Heart right ventricle (tissue), 16 donors: ENCODE measurements around the gene ROR2. TPM values are rescaled to one million over a fixed set of nuclear protein-coding genes. Genes with fewer than 3 reads are reported as not detected.

Source experiments
- ATAC-seq, 8 donors: fragments of 200-7000 bp; cut with Tn5 transposase; one replicate each; pipeline ENCODE4 v1.9.1; 2020; ENCODE audit warnings: mild to moderate bottlenecking in 8 of 8, moderate library complexity in 8 of 8, moderate number of reproducible peaks in 1 of 8
- DNase-seq, 2 donors: peaks; one replicate each; pipeline ENCODE4 v3.0.0-alpha.2; 2020
- H3K27ac ChIP-seq, 10 donors: fragments of 200-600 bp; sonication (generic) in 2 of 10; one replicate each; pipeline versions ENCODE4 v1.5.0 to v1.8.0; 2020 to 2022; ENCODE audit warnings: mild to moderate bottlenecking in 3 of 10
- H3K27me3 ChIP-seq, 7 donors: fragments of 200-600 bp; one replicate each; pipeline ENCODE4 v1.8.0; 2021 to 2022; ENCODE audit warnings: mild to moderate bottlenecking in 2 of 7
- H3K36me3 ChIP-seq, 9 donors: fragments of 200-600 bp; sonication (generic) in 1 of 9; one replicate each; pipeline versions ENCODE4 v1.5.0 to v1.8.0; 2020 to 2022; ENCODE audit warnings: mild to moderate bottlenecking in 2 of 9
- H3K4me1 ChIP-seq, 9 donors: fragments of 200-600 bp; sonication (generic) in 1 of 9; one replicate each; pipeline versions ENCODE4 v1.5.0 to v1.8.0; 2020 to 2022; ENCODE audit warnings: mild to moderate bottlenecking in 4 of 9
- H3K4me3 ChIP-seq, 10 donors: fragments of 200-600 bp; sonication (generic) in 2 of 10; one replicate each; pipeline versions ENCODE4 v1.5.0 to v1.8.0; 2020 to 2022; ENCODE audit warnings: mild to moderate bottlenecking in 7 of 10, moderate library complexity in 2 of 10
- H3K9me3 ChIP-seq, 11 donors: fragments of 200-600 bp in 10 of 11; sonication (generic) in 2 of 11; one replicate each; pipeline versions ENCODE4 v1.5.0 to v1.8.0; 2013 to 2022; ENCODE audit warnings: mild to moderate bottlenecking in 2 of 11, control low read depth in 1 of 11, moderate library complexity in 1 of 11
- WGBS, 2 donors: extraction: QIAGEN DNeasy Blood & Tissue Kit; methylation state at CpG; one replicate each; pipeline ENCODE4 v1.1.7; 2013; ENCODE audit warnings: inconsistent platforms in 1 of 2; 5-methylcytosine and 5-hydroxymethylcytosine counted together
- intact Hi-C, 10 donors: fragments of 100-400 bp; cut with DNase I; formaldehyde crosslinking; loops; one replicate each; pipeline versions ENCODE4 v1.11.1 to v1.14.2; 2022
- polyA plus RNA-seq, 2 donors: library from polyadenylated mRNA; stranded (reverse); fragments of 200-250 nt; gene quantifications; one replicate each; pipeline ENCODE4 v1.2.3, GENCODE V29; 2013
- total RNA-seq, 10 donors: library from RNA; stranded (reverse); fragmentation: NEBNext Ultra II Directional in 3 of 10; extraction: Animal tissue kit (Norgen Biotek cat#: 25700) in 3 of 10; gene quantifications; one replicate each; pipeline versions ENCODE4 v1.2.1 to v1.2.4, GENCODE V29; 2021 to 2023
- TF ChIP-seq, protein P1 (sequence below), 9 donors: fragments of 200-600 bp; sonication (generic) in 2 of 9; IDR thresholded peaks; one replicate each; pipeline versions ENCODE4 v1.5.0 to v1.8.0; 2021 to 2022; ENCODE audit warnings: antibody characterized with exemption in 9 of 9, mild to moderate bottlenecking in 5 of 9, moderate library complexity in 1 of 9
- donor health status: Arrhythmogenic right ventricular cardiomyopathy.
- donor health status: ischemic (EF 13 %, LVEDD 7.1; RV severe dilation, severe dysfunction).
- donor health status: healthy with polysubstance abuse.
- donor health status: DM: no; HTN: yes; CAD: no.
- donor health status: DM: no; HTN: no; CAD: no.
- donor health status: ischemic (EF 25% LVEDD 6.9; RV normal size, moderate dysfunction).
- donor health status: ischemic (EF 25% LVEDD 5.7; RV mildly dilated, moderate dysfunction).
- donor health status: healthy.
- donor health status: DM: yes; HTN: yes; CAD: no.
- donor health status: Ischemic cardiomyopathy.
- donor health status: ischemic (EF 35%, LVEDD 5.7; RV mildly dilated, moderate dysfunction).
- donor health status: nonischemic (EF 11% LVEDD 7.7; RV severe dilation, severe dysfunction).
- donor health status: DM: yes; HTN: yes; CAD: no.
- donor health status: PGD.
- donor health status: ischemic (EF 29% LVEDD 5.4; RV normal size, mild dysfunction).
- donor health status: nonischemic (EF 23%, LVEDD 6.1; RV moderate dilation, normal function).

Gene ROR2
- total and polyA plus RNA-seq, 12 donors, result 0.11 to 1.4 (median 0.47) TPM

DNA sequence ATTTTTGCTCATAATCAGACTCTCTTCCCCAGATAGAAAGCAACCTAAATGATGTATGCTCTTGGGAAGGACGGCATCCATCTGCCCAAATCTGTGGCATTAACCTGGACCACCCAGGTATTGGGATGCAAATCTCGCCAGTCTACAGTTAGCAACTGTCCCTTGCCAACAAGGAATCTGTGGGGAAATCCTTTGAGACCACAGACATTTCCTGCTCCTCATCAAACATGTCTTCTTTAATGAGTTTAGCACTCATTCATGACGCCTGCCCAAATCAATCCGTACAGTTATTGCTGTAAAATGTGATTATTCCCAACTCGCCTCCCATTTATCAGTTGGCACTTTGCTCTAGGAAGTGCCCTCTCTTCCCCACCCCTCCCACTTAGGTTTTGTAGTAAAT is 7.8 kb downstream of the ROR2 start:
- ATAC-seq (no peak), DNase-seq (no peak)
- Histone ChIP-seq H3K27me3 (peaks cover 0 to 51% (median 14%) of the 10 kb centered on the region in 7 donors), H3K4me3 (no peak overlapping the region), H3K27ac (no peak overlapping the region), H3K9me3 (peaks cover 0 to 5% (median 0%) of the 10 kb centered on the region in 11 donors), H3K4me1 (peaks cover 0 to 7% (median 0%) of the 10 kb centered on the region in 9 donors), H3K36me3 (no peaks in the 10 kb centered on the region)
- TF ChIP-seq, protein P1, sequence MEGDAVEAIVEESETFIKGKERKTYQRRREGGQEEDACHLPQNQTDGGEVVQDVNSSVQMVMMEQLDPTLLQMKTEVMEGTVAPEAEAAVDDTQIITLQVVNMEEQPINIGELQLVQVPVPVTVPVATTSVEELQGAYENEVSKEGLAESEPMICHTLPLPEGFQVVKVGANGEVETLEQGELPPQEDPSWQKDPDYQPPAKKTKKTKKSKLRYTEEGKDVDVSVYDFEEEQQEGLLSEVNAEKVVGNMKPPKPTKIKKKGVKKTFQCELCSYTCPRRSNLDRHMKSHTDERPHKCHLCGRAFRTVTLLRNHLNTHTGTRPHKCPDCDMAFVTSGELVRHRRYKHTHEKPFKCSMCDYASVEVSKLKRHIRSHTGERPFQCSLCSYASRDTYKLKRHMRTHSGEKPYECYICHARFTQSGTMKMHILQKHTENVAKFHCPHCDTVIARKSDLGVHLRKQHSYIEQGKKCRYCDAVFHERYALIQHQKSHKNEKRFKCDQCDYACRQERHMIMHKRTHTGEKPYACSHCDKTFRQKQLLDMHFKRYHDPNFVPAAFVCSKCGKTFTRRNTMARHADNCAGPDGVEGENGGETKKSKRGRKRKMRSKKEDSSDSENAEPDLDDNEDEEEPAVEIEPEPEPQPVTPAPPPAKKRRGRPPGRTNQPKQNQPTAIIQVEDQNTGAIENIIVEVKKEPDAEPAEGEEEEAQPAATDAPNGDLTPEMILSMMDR (IDR thresholded peaks at IDR 0.05), result no peak
- WGBS, 2 donors, result 61 to 69% methylated on average over 5 of the region's 5 CpGs
- intact Hi-C loops, result loop anchor here in 2 of 10 donors (10.0 kb wide), 2 partner anchors 97 to 177 kb away; no protein-coding TSS in a partner anchor

DNA sequence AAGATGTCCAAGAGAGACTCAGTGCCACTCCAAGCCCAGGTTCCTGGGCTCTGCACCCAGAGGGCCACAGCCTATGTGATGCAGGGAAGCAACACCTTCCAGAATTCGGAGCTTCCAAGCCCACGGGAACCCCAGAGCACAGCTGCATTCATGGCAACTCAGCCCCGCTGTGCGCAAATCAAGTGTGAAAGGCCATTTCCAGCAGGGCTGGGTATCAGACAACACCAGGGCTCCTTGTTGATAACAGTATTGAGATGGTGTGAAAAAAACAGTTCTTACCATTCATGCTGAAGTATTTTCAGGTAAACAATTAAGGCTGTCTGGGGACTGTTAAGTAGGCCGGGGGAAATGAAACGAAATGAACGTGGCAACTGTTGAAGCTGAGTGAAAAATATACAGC is 10.1 kb downstream of the ROR2 start:
- Histone ChIP-seq H3K36me3 (no peaks in the 10 kb centered on the region), H3K9me3 (peaks cover 0 to 5% (median 0%) of the 10 kb centered on the region in 11 donors), H3K4me1 (peaks cover 0 to 1% (median 0%) of the 10 kb centered on the region in 9 donors), H3K4me3 (no peak overlapping the region), H3K27ac (no peak overlapping the region), H3K27me3 (peaks cover 0 to 32% (median 7%) of the 10 kb centered on the region in 7 donors)
- WGBS, 2 donors, result 76 to 82% methylated on average over 7 of the region's 7 CpGs
- DNase-seq, result no peak
- intact Hi-C loops, result loop anchor here in 2 of 10 donors (10.0 kb wide), 2 partner anchors 95 to 175 kb away; no protein-coding TSS in a partner anchor
- TF ChIP-seq, protein P1 (IDR thresholded peaks at IDR 0.05), result no peak
- ATAC-seq, result no peak

DNA sequence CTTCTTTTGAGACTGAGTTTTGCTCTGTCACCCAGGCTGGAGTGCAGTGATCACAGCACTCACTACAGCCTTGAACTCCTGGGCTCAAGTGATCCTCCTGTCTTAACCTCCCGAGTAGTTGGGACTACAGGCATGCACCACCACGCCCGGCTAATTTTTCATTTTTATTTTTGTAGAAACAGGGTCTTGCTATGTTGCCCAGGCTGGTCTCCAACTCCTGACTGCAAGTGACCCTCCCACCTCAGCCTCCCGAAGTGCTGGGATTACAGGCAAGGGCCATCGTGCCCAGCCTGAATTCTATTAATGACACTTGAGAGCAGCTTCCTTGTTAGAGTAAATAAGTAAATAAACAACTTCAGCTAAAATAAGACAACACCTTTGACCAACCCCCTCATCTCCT is 12.3 kb downstream of the ROR2 start:
- Histone ChIP-seq H3K27ac (no peak overlapping the region), H3K27me3 (peaks cover 0 to 11% (median under 1%) of the 10 kb centered on the region in 7 donors), H3K9me3 (peaks cover 0 to 6% (median 0%) of the 10 kb centered on the region in 11 donors), H3K4me3 (no peak overlapping the region), H3K4me1 (no peaks in the 10 kb centered on the region), H3K36me3 (no peaks in the 10 kb centered on the region)
- DNase-seq, result no peak
- intact Hi-C loops, result no loop called here
- WGBS, 2 donors, result 87 to 88% methylated on average over 5 of the region's 5 CpGs
- ATAC-seq, result no peak
- TF ChIP-seq, protein P1 (IDR thresholded peaks at IDR 0.05), result no peak

DNA sequence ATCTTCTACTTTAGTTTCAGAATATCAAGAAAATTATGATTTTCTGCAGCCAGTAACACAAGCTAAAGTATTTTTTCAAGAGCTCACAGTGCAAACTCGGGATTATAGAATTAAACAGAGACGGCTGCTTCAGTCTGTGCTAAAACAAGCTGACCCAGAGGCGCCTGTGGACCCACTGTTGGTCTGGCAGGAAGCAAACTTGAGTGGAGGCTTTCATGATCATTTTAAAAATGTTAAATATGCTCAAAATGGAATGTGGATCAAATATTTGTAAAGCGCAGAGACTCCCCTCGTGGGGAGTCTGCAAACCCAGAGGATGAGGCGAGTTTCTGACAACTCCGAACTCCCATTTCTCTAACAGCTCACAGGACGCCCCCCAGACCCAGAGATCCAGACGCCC is 13.0 kb downstream of the ROR2 start:
- DNase-seq (no peak), ATAC-seq (no peak)
- peaks cover 0 to 6% (median 0%) of the 10 kb centered on the region in 7 donors for H3K27me3 ChIP-seq
- H3K36me3 ChIP-seq, result no peaks in the 10 kb centered on the region
- peaks cover 0 to 9% (median 0%) of the 10 kb centered on the region in 11 donors for H3K9me3 ChIP-seq
- no peak overlapping the region for H3K4me3 ChIP-seq
- TF ChIP-seq, protein P1 (IDR thresholded peaks at IDR 0.05), result no peak
- H3K4me1 ChIP-seq, result no peaks in the 10 kb centered on the region
- intact Hi-C loops, result no loop called here
- no peak overlapping the region for H3K27ac ChIP-seq
- 66 to 78% methylated on average over 9 of the region's 9 CpGs for WGBS, 2 donors
